ENCODE results near the gene VKORC1L1.
"Not testable (repeated sequence)": the region's sequence is repeated elsewhere in the genome, so short reads cannot be mapped to it uniquely, and the experiment has no call there.

GRCh38 chr7:65988503-65988902 lies 115.6 kb downstream of the VKORC1L1 start:
- TF ChIP-seq CTCF (conservative IDR thresholded peaks at IDR 0.05; ENCODE audit: low read length): 0 out of 2 replicates have a peak, but pooled peaks have one; percentile 12
- TF ChIP-seq EZH2phosphoT487 (IDR thresholded peaks at IDR 0.05; ENCODE audit: borderline replicate concordance): not testable (repeated sequence)
